Smooth muscle cell (in vitro differentiated cells): ENCODE measurements around the gene KCNIP3. TPM values are rescaled to one million over a fixed set of nuclear protein-coding genes. Genes with fewer than 3 reads are reported as not detected.

Experiments
- DNase-seq: peaks from one replicate; lab custom pipeline; 2025; ENCODE audit not compliant: unreplicated experiment; lab: John Stamatoyannopoulos, UW
- H2AFZ ChIP-seq: fragments of 200-600 bp; sonication (generic); 2 replicates; pipeline ENCODE4 v1.6.0; 2016; ENCODE audit warnings: antibody characterized with exemption, low read depth, mild to moderate bottlenecking
- H3F3A ChIP-seq: fragments of 200-600 bp; sonication (generic); 2 replicates; pipeline ENCODE4 v1.6.0; 2017; ENCODE audit warnings: antibody characterized with exemption, low read depth
- H3K27ac ChIP-seq: fragments of 200-600 bp; sonication (generic); 2 replicates; pipeline ENCODE4 v1.5.1; 2016; ENCODE audit warnings: low read depth, mild to moderate bottlenecking
- H3K27me3 ChIP-seq: fragments of 200-600 bp; sonication (generic); 2 replicates; pipeline ENCODE4 v1.6.1; 2016; ENCODE audit warnings: low read depth, mild to moderate bottlenecking
- H3K36me3 ChIP-seq: fragments of 200-600 bp; sonication (generic); 2 replicates; pipeline ENCODE4 v1.5.1; 2016; ENCODE audit warnings: low read depth
- H3K4me1 ChIP-seq: fragments of 200-600 bp; sonication (generic); 2 replicates; pipeline ENCODE4 v1.5.1; 2016; ENCODE audit warnings: low read depth
- H3K4me2 ChIP-seq: fragments of 200-600 bp; sonication (generic); 2 replicates; pipeline ENCODE4 v1.6.0; 2016; ENCODE audit warnings: mild to moderate bottlenecking
- H3K4me3 ChIP-seq: fragments of 200-600 bp; sonication (generic); 2 replicates; pipeline ENCODE4 v1.5.1; 2016; ENCODE audit warnings: mild to moderate bottlenecking
- H3K79me2 ChIP-seq: fragments of 200-600 bp; sonication (generic); 2 replicates; pipeline ENCODE4 v1.6.0; 2016; ENCODE audit warnings: low read depth, mild to moderate bottlenecking
- H3K9ac ChIP-seq: fragments of 200-600 bp; sonication (generic); 2 replicates; pipeline ENCODE4 v1.6.0; 2016; ENCODE audit warnings: low read depth
- H3K9me3 ChIP-seq: fragments of 200-600 bp; sonication (generic); replicated peaks from 2 replicates; pipeline ENCODE4 v1.5.1; 2016; ENCODE audit warnings: low read depth
- H4K20me1 ChIP-seq: fragments of 200-600 bp; sonication (generic); 2 replicates; pipeline ENCODE4 v1.6.0; 2016; ENCODE audit warnings: low read depth
- WGBS: methylation state at CpG from one replicate; pipeline ENCODE4 v1.1.7; 2016; ENCODE audit warnings: low lambda C conversion rate; 5-methylcytosine and 5-hydroxymethylcytosine counted together
- polyA plus RNA-seq: library from polyadenylated mRNA; unstranded; fragments of >200 nt; fragmentation: Nextera tagmentation; extraction: Ambion mirVana; gene quantifications from 2 replicates; pipeline ENCODE4 v1.2.1, GENCODE V29; 2016
- total RNA-seq: library from RNA; depleted of rRNA; stranded (reverse); fragments of >200 nt; gene quantifications from 2 replicates; pipeline ENCODE4 v1.2.3, GENCODE V29; 2014
- TF ChIP-seq, protein P1 (sequence below): fragments of 200-600 bp; sonication (generic); IDR thresholded peaks from 2 replicates; pipeline ENCODE4 v1.5.1; 2017; ENCODE audit warnings: borderline replicate concordance, mild to moderate bottlenecking, antibody characterized with exemption; ENCODE audit not compliant: insufficient read depth, poor library complexity, severe bottlenecking

The KCNIP3 gene
- total and polyA plus RNA-seq, 2 experiments from 2014 or later = 1.1 to 7.6 TPM

DNA sequence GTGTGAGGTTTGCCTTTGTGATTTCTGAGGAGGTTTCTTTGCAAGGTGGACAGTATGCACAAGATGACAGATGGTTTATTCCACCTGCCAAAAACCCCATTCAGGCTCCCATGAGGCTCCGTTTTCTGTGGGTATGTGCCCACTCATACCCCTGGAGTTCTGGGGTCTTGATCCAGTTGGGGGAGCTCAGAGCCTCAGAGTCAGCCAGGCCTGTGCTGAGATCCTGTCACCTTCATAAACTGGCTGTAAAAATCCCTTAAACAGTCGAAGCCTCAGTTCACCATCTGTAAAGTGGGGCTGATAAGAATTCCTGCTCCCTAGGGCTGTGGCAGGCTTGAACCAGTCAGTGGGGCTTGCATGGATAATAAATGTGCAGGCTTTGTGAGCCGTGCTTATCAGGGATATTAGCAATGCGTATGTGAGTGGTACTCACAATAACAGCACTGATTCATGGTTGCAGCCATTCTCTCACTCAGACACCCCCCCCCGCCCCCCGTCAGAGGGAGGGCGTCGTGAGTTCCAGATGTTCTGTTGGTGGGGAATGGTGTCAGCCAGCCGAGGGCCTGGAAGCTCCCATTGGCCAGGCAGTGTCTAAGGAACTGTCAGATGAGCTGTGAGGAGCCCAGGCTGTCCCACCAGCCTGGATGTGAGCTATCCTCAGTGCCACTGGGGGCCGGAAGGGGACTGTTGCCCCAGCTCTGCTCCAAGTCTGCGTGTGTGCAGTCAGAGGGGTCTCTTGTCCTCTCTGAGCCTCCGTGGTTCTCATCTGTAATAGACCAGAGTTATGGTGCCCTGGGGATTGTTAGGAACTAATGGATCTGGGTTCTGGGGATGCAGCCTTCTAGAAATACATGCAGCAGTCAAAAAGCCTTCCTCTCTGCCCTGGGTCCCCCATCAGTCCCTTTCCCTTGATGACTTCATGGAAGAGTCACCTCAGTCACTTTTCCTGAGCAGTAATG is 51.7 kb downstream of the KCNIP3 start:
- Histone ChIP-seq H3K4me1 (no peaks in the 10 kb centered on the region), H4K20me1 (no peaks in the 10 kb centered on the region), H3K79me2 (no peaks in the 10 kb centered on the region), H3K4me2 (no peak overlapping the region), H3K4me3 (no peak overlapping the region), H3K27me3 (peaks cover 20% of the 10 kb centered on the region), H3K9ac (no peak overlapping the region), H3K9me3 (no peaks in the 10 kb centered on the region), H2AFZ (no peak overlapping the region), H3F3A (no peaks in the 10 kb centered on the region), H3K27ac (no peak overlapping the region), H3K36me3 (no peaks in the 10 kb centered on the region)
- DNase-seq = no peak
- TF ChIP-seq, protein P1, sequence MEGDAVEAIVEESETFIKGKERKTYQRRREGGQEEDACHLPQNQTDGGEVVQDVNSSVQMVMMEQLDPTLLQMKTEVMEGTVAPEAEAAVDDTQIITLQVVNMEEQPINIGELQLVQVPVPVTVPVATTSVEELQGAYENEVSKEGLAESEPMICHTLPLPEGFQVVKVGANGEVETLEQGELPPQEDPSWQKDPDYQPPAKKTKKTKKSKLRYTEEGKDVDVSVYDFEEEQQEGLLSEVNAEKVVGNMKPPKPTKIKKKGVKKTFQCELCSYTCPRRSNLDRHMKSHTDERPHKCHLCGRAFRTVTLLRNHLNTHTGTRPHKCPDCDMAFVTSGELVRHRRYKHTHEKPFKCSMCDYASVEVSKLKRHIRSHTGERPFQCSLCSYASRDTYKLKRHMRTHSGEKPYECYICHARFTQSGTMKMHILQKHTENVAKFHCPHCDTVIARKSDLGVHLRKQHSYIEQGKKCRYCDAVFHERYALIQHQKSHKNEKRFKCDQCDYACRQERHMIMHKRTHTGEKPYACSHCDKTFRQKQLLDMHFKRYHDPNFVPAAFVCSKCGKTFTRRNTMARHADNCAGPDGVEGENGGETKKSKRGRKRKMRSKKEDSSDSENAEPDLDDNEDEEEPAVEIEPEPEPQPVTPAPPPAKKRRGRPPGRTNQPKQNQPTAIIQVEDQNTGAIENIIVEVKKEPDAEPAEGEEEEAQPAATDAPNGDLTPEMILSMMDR = no peak
- 44% methylated on average over 12 of the region's 12 CpGs for WGBS

GRCh38 chr2:95349568-95350322 is 52.6 kb downstream of the KCNIP3 start:
- H3K9ac ChIP-seq = no peak overlapping the region
- H4K20me1 ChIP-seq = no peaks in the 10 kb centered on the region
- H3K27me3 ChIP-seq = peaks cover 11% of the 10 kb centered on the region
- H3K4me3 ChIP-seq = no peak overlapping the region
- 94% methylated on average over 12 of the region's 12 CpGs for WGBS
- no peak for DNase-seq
- no peak overlapping the region for H3K27ac ChIP-seq
- H3K36me3 ChIP-seq = no peaks in the 10 kb centered on the region
- no peaks in the 10 kb centered on the region for H3K79me2 ChIP-seq
- H3K9me3 ChIP-seq = no peaks in the 10 kb centered on the region
- TF ChIP-seq, protein P1 = no peak
- H3K4me1 ChIP-seq = no peaks in the 10 kb centered on the region
- H3K4me2 ChIP-seq = no peak overlapping the region
- H3F3A ChIP-seq = no peaks in the 10 kb centered on the region
- H2AFZ ChIP-seq = no peak overlapping the region

DNA sequence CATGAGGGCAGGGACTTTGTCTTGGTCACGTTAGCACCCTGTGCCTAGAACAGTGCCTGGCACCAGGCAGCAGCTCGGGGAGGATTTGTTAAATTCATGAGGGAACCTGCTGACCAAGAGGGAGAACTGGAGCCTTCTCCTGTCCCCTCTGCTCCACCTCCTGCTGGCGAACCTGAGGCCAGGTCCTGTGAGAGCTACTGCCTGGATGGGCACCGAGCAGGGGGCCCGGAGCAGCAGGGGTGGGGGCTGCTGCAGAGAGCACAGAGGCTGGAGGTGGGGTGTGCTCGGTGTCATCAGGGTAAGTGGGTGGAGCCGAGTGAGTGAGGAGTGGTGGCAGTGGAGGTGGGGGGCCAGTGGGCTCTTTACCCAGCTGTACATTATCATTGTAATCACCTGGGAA is 53.2 kb downstream of the KCNIP3 start:
- no peaks in the 10 kb centered on the region for H3F3A ChIP-seq
- no peak for DNase-seq
- no peaks in the 10 kb centered on the region for H3K4me1 ChIP-seq
- no peak overlapping the region for H2AFZ ChIP-seq
- 81% methylated on average over 7 of the region's 7 CpGs for WGBS
- H3K4me3 ChIP-seq = no peak overlapping the region
- no peak overlapping the region for H3K4me2 ChIP-seq
- TF ChIP-seq, protein P1 = no peak
- H3K9me3 ChIP-seq = no peaks in the 10 kb centered on the region
- no peaks in the 10 kb centered on the region for H3K36me3 ChIP-seq
- no peaks in the 10 kb centered on the region for H4K20me1 ChIP-seq
- H3K27me3 ChIP-seq = peaks cover 5% of the 10 kb centered on the region
- no peaks in the 10 kb centered on the region for H3K79me2 ChIP-seq
- H3K9ac ChIP-seq = no peak overlapping the region
- no peak overlapping the region for H3K27ac ChIP-seq
